HFF-Myc (cell line): ENCODE measurements around the gene GTSE1.

Source experiments
- DNase-seq: peaks from one replicate; pipeline ENCODE4 v3.0.0-alpha.2; 2011; ENCODE audit warnings: low read depth; ENCODE audit errors: extremely low read depth
- H3K4me3 ChIP-seq: replicated peaks from 2 replicates; pipeline ENCODE4 v1.5.1; 2011; ENCODE audit warnings: low read depth, mild to moderate bottlenecking, control low read depth, low read length
- CTCF ChIP-seq: IDR thresholded peaks from 2 replicates; pipeline ENCODE4 v1.5.1; 2012; ENCODE audit warnings: mild to moderate bottlenecking, low read depth, low read length, control low read depth; ENCODE audit errors: missing control alignments

Gene GTSE1

GRCh38 chr22:46320716-46321386 lies 24.2 kb downstream of the GTSE1 start:
- no peak for DNase-seq
- no peak overlapping the region for H3K4me3 ChIP-seq
- TF ChIP-seq CTCF: no peak

GRCh38 chr22:46322711-46323110 lies 26.0 kb downstream of the GTSE1 start:
- TF ChIP-seq CTCF: no peak
- H3K4me3 ChIP-seq: no peak overlapping the region
- no peak for DNase-seq

- no peak overlapping the region for H3K4me3 ChIP-seq
- DNase-seq: no peak
- no peak for TF ChIP-seq CTCF
These were observed 26.5 kb downstream of the GTSE1 start for GRCh38 chr22:46323162-46323561.

GRCh38 chr22:46326066-46326680 lies 29.5 kb downstream of the GTSE1 start:
- H3K4me3 ChIP-seq: no peak overlapping the region
- DNase-seq: no peak
- TF ChIP-seq CTCF: no peak

GRCh38 chr22:46327691-46328465 lies 31.2 kb downstream of the GTSE1 start:
- no peak overlapping the region for H3K4me3 ChIP-seq
- no peak for TF ChIP-seq CTCF
- no peak for DNase-seq

- TF ChIP-seq CTCF: no peak
- DNase-seq: no peak
- no peak overlapping the region for H3K4me3 ChIP-seq
These were observed 32.1 kb downstream of the GTSE1 start for GRCh38 chr22:46328797-46329196.
